Medulla oblongata (tissue), 1 donor: ENCODE data around the gene GRK7.

Experiments
- DNase-seq: peaks from one replicate; pipeline ENCODE4 v3.0.0-alpha.2; 2015; ENCODE audit errors: extremely low spot score

Gene GRK7, protein sequence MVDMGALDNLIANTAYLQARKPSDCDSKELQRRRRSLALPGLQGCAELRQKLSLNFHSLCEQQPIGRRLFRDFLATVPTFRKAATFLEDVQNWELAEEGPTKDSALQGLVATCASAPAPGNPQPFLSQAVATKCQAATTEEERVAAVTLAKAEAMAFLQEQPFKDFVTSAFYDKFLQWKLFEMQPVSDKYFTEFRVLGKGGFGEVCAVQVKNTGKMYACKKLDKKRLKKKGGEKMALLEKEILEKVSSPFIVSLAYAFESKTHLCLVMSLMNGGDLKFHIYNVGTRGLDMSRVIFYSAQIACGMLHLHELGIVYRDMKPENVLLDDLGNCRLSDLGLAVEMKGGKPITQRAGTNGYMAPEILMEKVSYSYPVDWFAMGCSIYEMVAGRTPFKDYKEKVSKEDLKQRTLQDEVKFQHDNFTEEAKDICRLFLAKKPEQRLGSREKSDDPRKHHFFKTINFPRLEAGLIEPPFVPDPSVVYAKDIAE (N-terminal part only)

GRCh38 chr3:141763088-141763750 is at the start of gene GRK7:
Gene GRK7 (plus strand): TSS chr3:141763408. CDS start chr3:141778285, 14,877 bp downstream.
- no peak for DNase-seq

GRCh38 chr3:141714671-141715070 is 48.5 kb upstream of the GRK7 start:
- no peak for DNase-seq

GRCh38 chr3:141722081-141722480 is 41.1 kb upstream of the GRK7 start:
- DNase-seq, result no peak

- no peak for DNase-seq
These were observed 40.6 kb upstream of the GRK7 start for GRCh38 chr3:141722648-141723047.

DNA sequence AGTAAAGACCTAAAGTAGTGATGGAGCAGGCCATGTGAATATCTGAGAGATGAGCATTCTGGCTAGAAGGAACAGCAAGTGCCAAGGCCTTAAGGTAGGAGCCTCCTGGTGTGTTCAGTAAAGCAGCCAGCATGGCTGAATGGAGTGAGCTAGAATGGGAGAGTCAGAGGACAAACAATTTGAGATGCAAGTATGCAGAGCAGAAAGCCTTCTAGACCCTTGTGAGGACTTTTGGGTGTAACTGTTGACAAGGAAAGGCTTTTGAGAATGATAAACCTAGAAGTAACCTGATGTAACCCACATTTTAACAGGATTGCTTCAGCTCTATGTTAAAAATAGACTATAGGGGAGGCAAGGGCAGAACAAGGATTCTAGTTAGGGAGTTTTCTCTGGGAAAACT is 40.0 kb upstream of the GRK7 start:
- no peak for DNase-seq

- DNase-seq, result no peak
These were observed 39.0 kb upstream of the GRK7 start for GRCh38 chr3:141724186-141724585.

- no peak for DNase-seq
These were observed 38.2 kb upstream of the GRK7 start for GRCh38 chr3:141725036-141725435.

DNA sequence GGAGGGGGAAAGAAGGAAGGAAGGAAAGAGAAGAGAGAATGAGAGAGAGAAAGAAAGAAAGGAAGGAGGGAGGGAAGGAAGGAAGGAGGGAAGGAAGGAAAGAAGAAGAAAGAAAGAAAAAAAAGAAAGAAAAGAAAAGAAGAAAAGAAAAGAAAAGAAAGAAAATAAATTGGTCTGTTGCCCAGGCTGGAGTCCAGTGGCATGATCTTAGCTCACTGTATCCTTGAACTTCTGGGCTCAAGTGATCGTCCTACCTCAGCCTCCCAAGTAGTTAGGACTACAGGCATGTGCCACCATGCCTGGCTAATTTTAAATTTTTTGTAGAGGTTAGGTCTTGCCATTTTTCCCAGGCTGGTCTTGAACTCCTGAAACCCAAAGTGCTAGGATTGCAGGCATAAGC is 36.7 kb upstream of the GRK7 start:
- DNase-seq, result no peak

- DNase-seq, result no peak
These were observed 34.8 kb upstream of the GRK7 start for GRCh38 chr3:141728355-141728892.

DNA sequence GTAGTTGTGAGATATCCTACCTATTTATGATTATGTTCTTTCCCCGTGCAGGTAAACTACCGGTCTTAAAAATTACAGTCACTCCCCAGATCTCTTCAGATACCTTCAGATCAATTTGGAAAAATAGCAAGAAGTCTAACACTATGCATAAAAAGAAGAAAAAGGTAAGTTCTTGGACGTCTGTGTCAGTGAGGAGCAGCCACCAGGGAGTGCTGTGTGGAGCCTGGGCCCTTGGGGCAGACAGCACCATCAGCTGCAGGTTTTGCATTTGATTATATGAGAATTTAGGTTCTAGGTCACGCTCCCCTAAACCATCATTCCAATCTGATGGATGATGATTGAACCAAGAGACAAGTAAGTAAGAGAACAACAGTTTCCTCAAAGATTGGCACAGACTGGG is 34.0 kb upstream of the GRK7 start:
- DNase-seq, result no peak

DNA sequence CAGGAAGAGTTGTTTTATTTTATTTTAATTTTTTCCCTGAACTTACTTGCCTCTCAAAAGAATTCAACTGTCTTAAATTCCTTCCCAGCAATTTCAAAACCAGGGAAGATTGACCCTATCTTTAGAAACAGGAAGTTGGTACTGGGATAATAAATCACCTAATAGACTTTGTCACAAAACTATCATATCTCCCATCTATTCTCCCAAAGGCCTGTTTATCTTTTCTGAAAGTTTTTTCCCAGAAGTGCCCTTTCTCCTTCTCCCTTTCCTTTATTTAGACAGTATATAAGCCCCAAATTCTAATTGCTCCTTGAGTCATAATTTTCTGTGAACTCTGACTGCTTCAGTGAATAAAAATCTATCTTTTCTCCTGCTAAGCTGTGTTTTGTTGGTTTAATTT is 28.0 kb upstream of the GRK7 start:
- no peak for DNase-seq

DNA sequence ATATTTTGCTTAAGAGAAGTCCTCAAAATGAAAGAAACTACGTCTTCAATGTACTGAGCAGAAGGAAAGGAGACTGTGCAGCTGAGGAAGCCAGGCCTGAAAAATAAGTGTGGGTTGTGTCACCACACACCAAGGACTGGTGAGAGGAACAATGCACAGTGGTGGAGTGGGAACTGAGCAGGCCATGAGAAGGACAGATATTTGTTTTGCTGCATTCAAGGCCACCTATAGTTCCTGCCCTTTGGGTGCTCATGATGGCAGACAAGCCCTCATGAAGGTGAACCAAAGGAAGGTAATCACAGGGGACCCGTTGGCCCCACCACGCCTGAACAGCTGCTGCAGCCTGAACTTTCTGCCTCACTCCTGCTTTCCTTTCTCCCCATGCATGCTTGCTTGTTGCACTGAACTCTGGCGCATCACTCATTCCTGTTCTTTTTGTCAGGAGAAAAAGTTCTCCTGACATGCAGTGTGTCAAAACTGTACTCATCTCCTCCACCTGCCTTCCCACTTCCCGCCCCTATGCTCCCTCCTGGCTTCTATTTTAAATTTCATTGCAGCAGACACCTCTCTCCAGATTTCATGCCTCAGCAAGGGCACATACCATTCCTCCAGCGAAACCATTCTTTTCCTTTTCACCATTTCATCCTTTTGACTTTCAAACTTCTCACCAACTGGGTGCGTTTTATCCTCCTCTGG is 27.3 kb upstream of the GRK7 start:
- DNase-seq, result no peak

GRCh38 chr3:141737093-141737492 is 26.1 kb upstream of the GRK7 start:
- no peak for DNase-seq

GRCh38 chr3:141737678-141738021 is 25.6 kb upstream of the GRK7 start:
- no peak for DNase-seq

DNA sequence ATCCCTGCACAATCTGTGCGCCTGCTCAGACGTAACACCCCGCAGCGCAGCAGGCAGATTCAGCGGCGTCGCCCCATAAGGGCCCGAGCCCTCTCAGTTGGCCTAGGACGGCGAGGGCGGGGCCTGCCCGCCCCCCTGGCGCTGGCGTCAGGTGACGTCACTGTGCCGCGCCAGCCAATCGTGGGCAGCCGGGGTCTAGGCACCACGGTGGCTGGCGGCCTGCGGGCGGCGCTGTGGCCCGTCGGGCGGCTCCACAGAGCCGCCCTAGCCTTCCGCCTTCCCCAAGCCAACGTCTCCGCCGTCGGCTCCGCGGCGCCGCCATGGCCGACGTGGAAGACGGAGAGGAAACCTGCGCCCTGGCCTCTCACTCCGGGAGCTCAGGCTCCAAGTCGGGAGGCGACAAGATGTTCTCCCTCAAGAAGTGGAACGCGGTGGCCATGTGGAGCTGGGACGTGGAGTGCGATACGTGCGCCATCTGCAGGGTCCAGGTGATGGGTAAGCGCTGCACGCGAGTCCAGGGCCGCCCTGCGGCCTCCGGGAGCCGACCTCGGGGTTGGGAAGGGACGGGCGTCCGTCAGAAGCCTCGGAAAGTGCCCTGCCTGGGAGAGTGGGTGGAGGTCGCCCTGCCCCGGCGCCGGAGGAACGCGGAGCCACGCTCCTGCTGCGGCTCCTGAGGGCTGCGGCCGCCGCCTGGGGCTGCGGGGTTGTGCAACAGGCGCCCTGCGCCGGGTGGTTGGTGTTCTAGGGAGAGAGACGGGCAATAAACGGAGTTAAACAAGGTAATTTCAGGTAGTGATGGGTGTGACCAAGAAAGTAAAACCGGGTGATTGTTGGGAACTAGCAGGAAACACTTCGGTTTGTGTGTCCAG is 25.0 kb upstream of the GRK7 start, which contains the start of gene RNF7:
RNF7 (plus strand) TSS at position 277 of the 869 bp plus-strand sequence; CDS start at position 321, 44 bp downstream.
- DNase-seq, result peak; percentile 98

DNA sequence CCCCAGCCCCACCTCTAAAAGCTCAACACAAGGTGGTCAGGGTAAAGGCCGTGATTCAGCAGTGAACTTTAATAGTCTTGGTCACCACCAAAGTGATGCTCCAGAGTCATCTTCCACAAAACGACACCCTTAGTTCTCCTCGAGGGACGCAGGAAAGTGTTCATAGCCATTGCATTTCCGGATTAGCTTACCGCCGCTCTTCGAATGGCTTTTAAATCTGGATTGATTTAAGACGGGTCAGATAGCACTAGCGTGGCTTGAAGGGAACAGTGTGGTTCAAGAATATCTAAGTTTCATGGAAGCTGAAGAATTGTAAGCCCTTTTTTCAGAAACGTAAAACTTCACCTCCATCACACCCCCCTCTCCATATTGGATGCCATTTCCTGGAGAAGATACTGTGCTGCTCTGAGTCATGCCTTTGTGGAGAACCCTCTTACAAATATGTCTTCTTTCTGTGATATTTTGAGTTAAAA is 24.3 kb upstream of the GRK7 start:
- peak; percentile 61 for DNase-seq

DNA sequence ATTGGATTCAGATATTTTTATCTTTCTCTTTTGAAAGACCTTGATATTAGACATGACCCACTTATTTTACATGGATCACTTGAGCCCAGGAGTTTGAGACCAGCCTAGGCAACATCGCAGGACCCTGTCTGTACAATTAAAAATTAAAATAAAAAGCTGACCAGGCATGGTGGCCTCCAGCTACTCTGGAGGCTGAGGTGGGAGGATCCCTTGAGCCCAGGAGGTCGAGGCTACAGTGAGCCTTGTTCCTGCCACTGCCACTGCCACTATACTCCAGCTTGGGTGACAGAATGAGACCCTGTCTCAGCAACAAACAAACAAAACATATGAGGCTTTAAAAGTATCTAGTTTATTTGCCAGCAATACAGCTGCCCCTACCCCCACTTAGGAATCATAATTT is 23.5 kb upstream of the GRK7 start:
- no peak for DNase-seq

DNA sequence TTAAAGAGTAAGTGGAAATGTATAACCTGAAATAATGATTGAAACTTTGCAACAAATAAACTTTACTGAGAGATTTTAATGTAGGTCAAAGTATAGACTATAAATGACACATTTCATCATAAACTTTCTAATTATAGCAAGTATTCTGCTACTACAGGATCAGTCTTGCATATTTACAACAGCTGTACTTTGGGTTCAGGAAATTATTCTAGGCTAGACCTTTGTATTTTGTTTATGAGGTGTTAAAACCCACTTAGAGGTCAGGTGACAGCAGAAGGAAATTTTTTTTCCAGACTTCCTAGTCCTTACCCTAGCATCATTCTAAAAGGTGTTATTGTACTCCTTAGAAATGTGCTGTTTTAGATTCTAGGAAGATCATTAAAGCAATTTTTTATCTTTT is 22.9 kb upstream of the GRK7 start:
- no peak for DNase-seq

DNA sequence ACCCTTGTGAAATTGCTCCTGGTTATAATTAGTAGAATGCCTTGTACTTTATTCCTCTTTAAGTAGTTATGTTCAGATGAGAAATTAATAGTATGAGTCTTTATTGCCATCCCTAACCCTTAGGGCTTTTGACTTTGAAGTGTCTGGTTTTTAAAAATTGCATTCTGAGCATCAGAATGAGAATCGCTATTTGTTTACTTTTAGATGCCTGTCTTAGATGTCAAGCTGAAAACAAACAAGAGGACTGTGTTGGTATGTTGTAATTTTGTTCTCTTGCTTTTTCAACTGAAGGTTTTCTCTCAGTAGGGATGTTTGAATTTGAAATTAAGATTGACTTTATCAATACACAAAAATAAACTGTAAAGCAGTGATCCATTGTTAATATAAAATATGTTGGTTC is 19.9 kb upstream of the GRK7 start:
- no peak for DNase-seq

DNA sequence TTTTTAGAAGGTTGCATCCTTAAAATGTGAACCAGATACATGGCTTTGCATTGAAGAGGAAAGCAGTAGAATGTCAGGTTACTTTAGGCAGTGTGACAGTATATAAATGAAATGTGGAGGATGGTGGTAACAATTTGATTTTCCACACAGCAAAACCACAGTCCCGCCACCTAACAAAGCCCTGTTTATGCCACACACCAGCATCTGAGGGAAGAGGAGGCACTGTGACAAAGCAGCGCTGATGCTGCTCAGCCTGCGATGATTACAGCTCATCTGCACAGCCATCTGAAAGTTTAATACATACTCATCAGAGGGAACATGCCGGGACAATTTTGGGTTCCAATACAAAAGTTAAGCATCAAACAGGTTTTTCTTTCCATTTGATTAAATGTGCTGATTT is 16.2 kb upstream of the GRK7 start:
- peak; percentile 78 for DNase-seq

DNA sequence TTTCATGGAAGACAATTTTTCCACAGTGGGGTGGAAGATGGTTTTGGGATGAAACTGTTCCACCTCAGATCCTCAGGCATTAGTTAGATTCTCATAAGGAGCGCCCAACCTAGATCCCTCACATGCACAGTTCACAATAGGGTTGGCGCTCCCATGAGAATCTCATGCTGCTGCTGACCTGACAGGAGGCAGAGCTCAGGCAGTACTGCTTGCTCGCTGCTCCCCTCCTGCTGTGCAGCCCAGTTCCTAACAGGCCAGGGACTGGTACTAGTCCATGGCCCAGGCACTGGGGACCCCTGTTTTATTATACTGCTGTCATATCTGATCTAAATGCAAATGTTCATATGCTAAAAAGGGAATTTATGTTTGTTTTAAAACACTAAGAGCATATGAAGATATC is 9.8 kb upstream of the GRK7 start:
- no peak for DNase-seq
